ENCODE measurements around the gene KDM6B.
A peak's percentile ranks its signal among the peaks of the same experiment; 100 is the strongest.

The KDM6B gene

DNA sequence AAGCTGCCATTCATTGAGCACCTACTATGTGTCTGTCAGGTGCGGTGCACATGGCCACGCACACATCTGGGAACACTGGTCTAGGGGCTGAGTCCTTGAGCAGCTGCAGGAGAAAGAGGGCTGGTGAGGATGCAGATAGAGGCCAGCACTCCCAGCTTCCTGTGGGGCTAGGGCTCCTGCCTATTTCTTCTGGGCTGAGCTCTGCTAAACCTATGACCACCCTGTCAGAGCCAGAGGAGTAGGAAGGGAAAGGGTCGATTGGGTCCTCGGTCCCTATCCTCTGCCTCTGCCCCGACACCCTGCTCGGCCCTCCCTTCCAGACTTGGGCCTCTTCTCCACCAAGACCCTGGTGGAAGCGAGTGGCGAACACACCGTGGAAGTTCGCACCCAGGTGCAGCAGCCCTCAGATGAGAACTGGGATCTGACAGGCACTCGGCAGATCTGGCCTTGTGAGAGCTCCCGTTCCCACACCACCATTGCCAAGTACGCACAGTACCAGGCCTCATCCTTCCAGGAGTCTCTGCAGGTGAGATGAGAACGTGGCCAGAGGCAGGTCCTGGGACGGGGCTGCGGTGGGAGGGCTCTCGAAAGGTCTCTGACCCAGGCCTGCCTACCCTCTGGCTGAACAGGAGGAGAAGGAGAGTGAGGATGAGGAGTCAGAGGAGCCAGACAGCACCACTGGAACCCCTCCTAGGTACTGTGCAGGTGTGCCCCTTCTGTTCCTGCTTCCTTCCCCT is 16.9 kb downstream of the KDM6B start:
- no peak for DNase-seq (ENCODE audit: low read depth)
- TF ChIP-seq, protein P1, sequence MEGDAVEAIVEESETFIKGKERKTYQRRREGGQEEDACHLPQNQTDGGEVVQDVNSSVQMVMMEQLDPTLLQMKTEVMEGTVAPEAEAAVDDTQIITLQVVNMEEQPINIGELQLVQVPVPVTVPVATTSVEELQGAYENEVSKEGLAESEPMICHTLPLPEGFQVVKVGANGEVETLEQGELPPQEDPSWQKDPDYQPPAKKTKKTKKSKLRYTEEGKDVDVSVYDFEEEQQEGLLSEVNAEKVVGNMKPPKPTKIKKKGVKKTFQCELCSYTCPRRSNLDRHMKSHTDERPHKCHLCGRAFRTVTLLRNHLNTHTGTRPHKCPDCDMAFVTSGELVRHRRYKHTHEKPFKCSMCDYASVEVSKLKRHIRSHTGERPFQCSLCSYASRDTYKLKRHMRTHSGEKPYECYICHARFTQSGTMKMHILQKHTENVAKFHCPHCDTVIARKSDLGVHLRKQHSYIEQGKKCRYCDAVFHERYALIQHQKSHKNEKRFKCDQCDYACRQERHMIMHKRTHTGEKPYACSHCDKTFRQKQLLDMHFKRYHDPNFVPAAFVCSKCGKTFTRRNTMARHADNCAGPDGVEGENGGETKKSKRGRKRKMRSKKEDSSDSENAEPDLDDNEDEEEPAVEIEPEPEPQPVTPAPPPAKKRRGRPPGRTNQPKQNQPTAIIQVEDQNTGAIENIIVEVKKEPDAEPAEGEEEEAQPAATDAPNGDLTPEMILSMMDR (conservative IDR thresholded peaks at IDR 0.05; ENCODE audit: low read length), result no peak
- H3K4me3 ChIP-seq (ENCODE audit: low read length), result no peak overlapping the region

DNA sequence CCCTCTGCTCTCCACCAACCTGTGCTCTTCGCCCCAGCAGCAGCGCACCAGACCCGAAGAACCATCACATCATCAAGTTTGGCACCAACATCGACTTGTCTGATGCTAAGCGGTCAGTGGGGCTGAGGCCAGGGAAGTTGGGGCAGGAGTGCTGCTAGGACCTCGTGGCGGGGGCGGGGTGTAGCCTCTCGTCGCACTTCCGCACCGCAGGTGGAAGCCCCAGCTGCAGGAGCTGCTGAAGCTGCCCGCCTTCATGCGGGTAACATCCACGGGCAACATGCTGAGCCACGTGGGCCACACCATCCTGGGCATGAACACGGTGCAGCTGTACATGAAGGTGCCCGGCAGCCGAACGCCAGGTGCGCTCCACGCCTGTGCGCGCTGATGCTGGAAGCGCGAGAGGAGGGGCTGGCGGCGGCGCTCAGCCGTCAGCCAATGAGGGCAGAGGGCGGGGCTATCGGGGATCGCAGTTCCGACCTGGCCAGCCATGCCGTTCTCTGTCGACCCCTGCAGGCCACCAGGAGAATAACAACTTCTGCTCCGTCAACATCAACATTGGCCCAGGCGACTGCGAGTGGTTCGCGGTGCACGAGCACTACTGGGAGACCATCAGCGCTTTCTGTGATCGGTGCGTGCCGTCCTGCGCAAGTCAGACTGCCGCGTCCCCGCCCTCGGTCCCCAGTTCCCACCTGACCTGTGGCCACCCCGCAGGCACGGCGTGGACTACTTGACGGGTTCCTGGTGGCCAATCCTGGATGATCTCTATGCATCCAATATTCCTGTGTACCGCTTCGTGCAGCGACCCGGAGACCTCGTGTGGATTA is 17.6 kb downstream of the KDM6B start:
- TF ChIP-seq, protein P1 (conservative IDR thresholded peaks at IDR 0.05; ENCODE audit: low read length), result peak; percentile 80
- DNase-seq (ENCODE audit: low read depth), result peak; percentile 80
- H3K4me3 ChIP-seq (ENCODE audit: low read length), result no peak overlapping the region

DNA sequence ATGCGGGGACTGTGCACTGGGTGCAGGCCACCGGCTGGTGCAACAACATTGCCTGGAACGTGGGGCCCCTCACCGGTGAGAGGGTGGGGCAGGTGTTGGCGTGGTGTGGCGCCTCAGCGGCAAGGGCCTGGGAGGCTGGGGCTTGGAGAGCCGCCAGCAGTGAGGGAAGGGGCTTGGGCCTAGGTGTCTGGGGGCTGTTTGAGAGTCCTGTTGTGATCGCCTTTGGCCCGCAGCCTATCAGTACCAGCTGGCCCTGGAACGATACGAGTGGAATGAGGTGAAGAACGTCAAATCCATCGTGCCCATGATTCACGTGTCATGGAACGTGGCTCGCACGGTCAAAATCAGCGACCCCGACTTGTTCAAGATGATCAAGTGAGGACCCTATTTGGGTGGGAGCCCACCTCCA is 18.2 kb downstream of the KDM6B start:
- H3K4me3 ChIP-seq (ENCODE audit: low read length), result no peak overlapping the region
- TF ChIP-seq, protein P1 (conservative IDR thresholded peaks at IDR 0.05; ENCODE audit: low read length), result no peak
- no peak for DNase-seq (ENCODE audit: low read depth)

DNA sequence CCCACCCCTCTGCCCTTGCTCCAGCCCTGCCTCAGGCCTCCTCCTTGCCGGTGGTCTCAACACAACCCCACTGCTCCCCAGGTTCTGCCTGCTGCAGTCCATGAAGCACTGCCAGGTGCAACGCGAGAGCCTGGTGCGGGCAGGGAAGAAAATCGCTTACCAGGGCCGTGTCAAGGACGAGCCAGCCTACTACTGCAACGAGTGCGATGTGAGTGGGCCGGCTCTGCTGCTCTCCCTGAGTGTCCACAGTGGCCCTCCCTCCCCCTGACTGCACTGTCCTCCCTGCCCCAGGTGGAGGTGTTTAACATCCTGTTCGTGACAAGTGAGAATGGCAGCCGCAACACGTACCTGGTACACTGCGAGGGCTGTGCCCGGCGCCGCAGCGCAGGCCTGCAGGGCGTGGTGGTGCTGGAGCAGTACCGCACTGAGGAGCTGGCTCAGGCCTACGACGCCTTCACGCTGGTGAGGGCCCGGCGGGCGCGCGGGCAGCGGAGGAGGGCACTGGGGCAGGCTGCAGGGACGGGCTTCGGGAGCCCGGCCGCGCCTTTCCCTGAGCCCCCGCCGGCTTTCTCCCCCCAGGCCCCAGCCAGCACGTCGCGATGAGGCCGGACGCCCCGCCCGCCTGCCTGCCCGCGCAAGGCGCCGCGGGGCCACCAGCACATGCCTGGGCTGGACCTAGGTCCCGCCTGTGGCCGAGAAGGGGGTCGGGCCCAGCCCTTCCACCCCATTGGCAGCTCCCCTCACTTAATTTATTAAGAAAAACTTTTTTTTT is 19.1 kb downstream of the KDM6B start:
- DNase-seq (ENCODE audit: low read depth), result no peak
- TF ChIP-seq, protein P1 (conservative IDR thresholded peaks at IDR 0.05; ENCODE audit: low read length), result no peak
- no peak overlapping the region for H3K4me3 ChIP-seq (ENCODE audit: low read length)

DNA sequence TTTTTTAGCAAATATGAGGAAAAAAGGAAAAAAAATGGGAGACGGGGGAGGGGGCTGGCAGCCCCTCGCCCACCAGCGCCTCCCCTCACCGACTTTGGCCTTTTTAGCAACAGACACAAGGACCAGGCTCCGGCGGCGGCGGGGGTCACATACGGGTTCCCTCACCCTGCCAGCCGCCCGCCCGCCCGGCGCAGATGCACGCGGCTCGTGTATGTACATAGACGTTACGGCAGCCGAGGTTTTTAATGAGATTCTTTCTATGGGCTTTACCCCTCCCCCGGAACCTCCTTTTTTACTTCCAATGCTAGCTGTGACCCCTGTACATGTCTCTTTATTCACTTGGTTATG is 19.6 kb downstream of the KDM6B start:
- no peak overlapping the region for H3K4me3 ChIP-seq (ENCODE audit: low read length)
- TF ChIP-seq, protein P1 (conservative IDR thresholded peaks at IDR 0.05; ENCODE audit: low read length), result no peak
- no peak for DNase-seq (ENCODE audit: low read depth)

DNA sequence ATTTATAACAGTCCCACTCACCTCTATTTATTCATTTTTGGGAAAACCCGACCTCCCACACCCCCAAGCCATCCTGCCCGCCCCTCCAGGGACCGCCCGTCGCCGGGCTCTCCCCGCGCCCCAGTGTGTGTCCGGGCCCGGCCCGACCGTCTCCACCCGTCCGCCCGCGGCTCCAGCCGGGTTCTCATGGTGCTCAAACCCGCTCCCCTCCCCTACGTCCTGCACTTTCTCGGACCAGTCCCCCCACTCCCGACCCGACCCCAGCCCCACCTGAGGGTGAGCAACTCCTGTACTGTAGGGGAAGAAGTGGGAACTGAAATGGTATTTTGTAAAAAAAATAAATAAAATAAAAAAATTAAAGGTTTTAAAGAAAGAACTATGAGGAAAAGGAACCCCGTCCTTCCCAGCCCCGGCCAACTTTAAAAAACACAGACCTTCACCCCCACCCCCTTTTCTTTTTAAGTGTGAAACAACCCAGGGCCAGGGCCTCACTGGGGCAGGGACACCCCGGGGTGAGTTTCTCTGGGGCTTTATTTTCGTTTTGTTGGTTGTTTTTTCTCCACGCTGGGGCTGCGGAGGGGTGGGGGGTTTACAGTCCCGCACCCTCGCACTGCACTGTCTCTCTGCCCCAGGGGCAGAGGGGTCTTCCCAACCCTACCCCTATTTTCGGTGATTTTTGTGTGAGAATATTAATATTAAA is 20.2 kb downstream of the KDM6B start:
- no peak for DNase-seq (ENCODE audit: low read depth)
- TF ChIP-seq, protein P1 (conservative IDR thresholded peaks at IDR 0.05; ENCODE audit: low read length), result no peak
- no peak overlapping the region for H3K4me3 ChIP-seq (ENCODE audit: low read length)

Data from AG10803 (cell line).